ENCODE results near the gene ARHGEF28. TPM values are rescaled to one million over a fixed set of nuclear protein-coding genes. Genes with fewer than 3 reads are reported as not detected.

The ARHGEF28 gene
- total and polyA plus RNA-seq, 4 experiments from 2014 or later: not detected

- no peak for DNase-seq
- Mint-ChIP-seq H3K9me3 (no peaks in the 10 kb centered on the region), H3K27ac (no peak overlapping the region), H3K27me3 (peaks cover 0 to 1% of the 10 kb centered on the region in 2 donors), H3K4me3 (no peak overlapping the region), H3K4me1 (no peaks in the 10 kb centered on the region), H3K36me3 (no peaks in the 10 kb centered on the region)
- Histone ChIP-seq H3K27ac (ENCODE audit: low read depth, low read length) (no peak overlapping the region), H3K4me1 (ENCODE audit: insufficient read depth, low read length) (no peaks in the 10 kb centered on the region), H3K4me3 (ENCODE audit: low read length in 2 of 2) (no peak overlapping the region), H3K27me3 (ENCODE audit: insufficient read depth, low read length) (no peaks in the 10 kb centered on the region), H3K36me3 (ENCODE audit: insufficient read depth, low read length) (no peaks in the 10 kb centered on the region), H3K9me3 (ENCODE audit: control insufficient read depth in 1 of 2, low read length in 2 of 2) (no peaks in the 10 kb centered on the region)
- CTCF ChIA-PET (ENCODE audit: partially characterized antibody): no interaction called here
- POLR2A ChIA-PET (ENCODE audit: partially characterized antibody): no interaction called here
- intact Hi-C loops (cut with micrococcal nuclease): no loop called here
These were observed 60.9 kb downstream of the ARHGEF28 start for GRCh38 chr5:73686912-73687311.

- no peak overlapping the region for H3K4me3 ChIP-seq (ENCODE audit: low read length in 2 of 2)
- Mint-ChIP-seq H3K4me3 (no peak overlapping the region), H3K36me3 (no peaks in the 10 kb centered on the region), H3K4me1 (no peaks in the 10 kb centered on the region), H3K27ac (no peak overlapping the region), H3K27me3 (peaks cover 0 to 1% of the 10 kb centered on the region in 2 donors), H3K9me3 (no peaks in the 10 kb centered on the region)
- ChIA-PET POLR2A (ENCODE audit: partially characterized antibody) (no interaction called here), CTCF (ENCODE audit: partially characterized antibody) (no interaction called here)
- intact Hi-C loops (cut with micrococcal nuclease): no loop called here
- no peak for DNase-seq
- H3K36me3 ChIP-seq (ENCODE audit: insufficient read depth, low read length): no peaks in the 10 kb centered on the region
- H3K27ac ChIP-seq (ENCODE audit: low read depth, low read length): no peak overlapping the region
- no peaks in the 10 kb centered on the region for H3K4me1 ChIP-seq (ENCODE audit: insufficient read depth, low read length)
- no peaks in the 10 kb centered on the region for H3K9me3 ChIP-seq (ENCODE audit: control insufficient read depth in 1 of 2, low read length in 2 of 2)
- H3K27me3 ChIP-seq (ENCODE audit: insufficient read depth, low read length): no peaks in the 10 kb centered on the region
These were observed 61.4 kb downstream of the ARHGEF28 start for GRCh38 chr5:73687357-73687756.

GRCh38 chr5:73690015-73690414, 64.0 kb downstream of the ARHGEF28 start:
- CTCF ChIA-PET (ENCODE audit: partially characterized antibody): no interaction called here
- DNase-seq: no peak
- H3K4me1 Mint-ChIP-seq: peaks cover 0 to 12% (median 4%) of the 10 kb centered on the region in 4 donors
- H3K36me3 Mint-ChIP-seq: no peaks in the 10 kb centered on the region
- POLR2A ChIA-PET (ENCODE audit: partially characterized antibody): no interaction called here
- H3K27me3 Mint-ChIP-seq: peaks cover 0 to 6% of the 10 kb centered on the region in 2 donors
- H3K4me1 ChIP-seq (ENCODE audit: insufficient read depth, low read length): no peaks in the 10 kb centered on the region
- H3K9me3 ChIP-seq (ENCODE audit: control insufficient read depth in 1 of 2, low read length in 2 of 2): no peaks in the 10 kb centered on the region
- no peak overlapping the region for H3K27ac Mint-ChIP-seq
- H3K27me3 ChIP-seq (ENCODE audit: insufficient read depth, low read length): no peaks in the 10 kb centered on the region
- H3K4me3 ChIP-seq (ENCODE audit: low read length in 2 of 2): no peak overlapping the region
- H3K27ac ChIP-seq (ENCODE audit: low read depth, low read length): no peak overlapping the region
- no peaks in the 10 kb centered on the region for H3K9me3 Mint-ChIP-seq
- H3K36me3 ChIP-seq (ENCODE audit: insufficient read depth, low read length): no peaks in the 10 kb centered on the region
- H3K4me3 Mint-ChIP-seq: no peak overlapping the region
- intact Hi-C loops (cut with micrococcal nuclease): loop anchor here (5.0 kb wide), 1 partner anchor 98 kb away; no protein-coding TSS in a partner anchor

GRCh38 chr5:73691302-73692080, 65.5 kb downstream of the ARHGEF28 start:
- POLR2A ChIA-PET (ENCODE audit: partially characterized antibody): no interaction called here
- CTCF ChIA-PET (ENCODE audit: partially characterized antibody): interaction anchor here (1.0 kb wide), 1 partner anchor 99 kb away, joined by 5 read pairs; no protein-coding TSS in a partner anchor
- intact Hi-C loops (cut with micrococcal nuclease): loop anchor here (5.0 kb wide), 1 partner anchor 99 kb away; no protein-coding TSS in a partner anchor

DNA sequence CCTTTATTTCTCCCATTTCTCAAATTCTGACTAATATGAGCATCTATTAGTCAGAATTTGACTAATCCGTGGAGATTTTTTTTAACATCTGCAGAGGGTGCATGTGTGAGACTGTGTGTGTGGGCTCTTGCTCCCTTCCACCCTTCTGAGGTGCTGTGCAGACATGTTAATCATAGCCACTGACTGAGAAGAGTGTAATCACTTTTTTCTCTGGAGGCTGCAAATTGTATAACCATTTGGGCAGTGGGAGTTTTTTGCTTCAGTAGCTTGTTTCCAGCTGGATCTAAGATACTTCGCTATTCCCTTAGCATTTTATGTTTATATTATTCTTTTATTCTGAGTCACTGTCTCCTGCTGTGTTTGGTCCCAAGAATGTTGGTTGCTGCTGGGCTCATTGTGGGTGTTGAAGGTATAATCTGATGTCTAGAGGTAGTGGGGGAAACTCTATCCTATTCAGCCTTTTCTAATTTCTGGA, 66.2 kb downstream of the ARHGEF28 start:
- Histone ChIP-seq H3K4me1 (ENCODE audit: insufficient read depth, low read length) (no peaks in the 10 kb centered on the region), H3K27me3 (ENCODE audit: insufficient read depth, low read length) (no peaks in the 10 kb centered on the region), H3K9me3 (ENCODE audit: control insufficient read depth in 1 of 2, low read length in 2 of 2) (no peaks in the 10 kb centered on the region), H3K36me3 (ENCODE audit: insufficient read depth, low read length) (no peaks in the 10 kb centered on the region), H3K4me3 (ENCODE audit: low read length in 2 of 2) (no peak overlapping the region), H3K27ac (ENCODE audit: low read depth, low read length) (no peak overlapping the region)
- H3K27ac Mint-ChIP-seq: no peak overlapping the region
- CTCF ChIA-PET (ENCODE audit: partially characterized antibody): interaction anchor here (2.2 kb wide), 1 partner anchor 101 kb away, joined by 12 read pairs; no protein-coding TSS in a partner anchor
- H3K4me1 Mint-ChIP-seq: peaks cover 0 to 12% (median 5%) of the 10 kb centered on the region in 4 donors
- no peak overlapping the region for H3K4me3 Mint-ChIP-seq
- intact Hi-C loops (cut with micrococcal nuclease): loop anchor here (5.0 kb wide), 1 partner anchor 100 kb away; no protein-coding TSS in a partner anchor
- H3K9me3 Mint-ChIP-seq: peaks cover 0 to 3% (median 0%) of the 10 kb centered on the region in 8 donors
- H3K27me3 Mint-ChIP-seq: peaks cover 2 to 6% of the 10 kb centered on the region in 2 donors
- H3K36me3 Mint-ChIP-seq: no peaks in the 10 kb centered on the region
- POLR2A ChIA-PET (ENCODE audit: partially characterized antibody): no interaction called here
- no peak for DNase-seq

More at GRCh38 chr5:73691302-73692080, 65.5 kb downstream of the ARHGEF28 start:
- H3K27me3 Mint-ChIP-seq: peaks cover 2 to 6% of the 10 kb centered on the region in 2 donors
- H3K4me1 Mint-ChIP-seq: peaks cover 0 to 12% (median 5%) of the 10 kb centered on the region in 4 donors
- H3K36me3 Mint-ChIP-seq: no peaks in the 10 kb centered on the region
- Histone ChIP-seq H3K27ac (ENCODE audit: low read depth, low read length) (no peak overlapping the region), H3K9me3 (ENCODE audit: control insufficient read depth in 1 of 2, low read length in 2 of 2) (no peaks in the 10 kb centered on the region), H3K27me3 (ENCODE audit: insufficient read depth, low read length) (no peaks in the 10 kb centered on the region), H3K36me3 (ENCODE audit: insufficient read depth, low read length) (no peaks in the 10 kb centered on the region), H3K4me1 (ENCODE audit: insufficient read depth, low read length) (no peaks in the 10 kb centered on the region), H3K4me3 (ENCODE audit: low read length in 2 of 2) (no peak overlapping the region)
- H3K27ac Mint-ChIP-seq: no peak overlapping the region
- DNase-seq: no peak
- peaks cover 0 to 3% (median 0%) of the 10 kb centered on the region in 8 donors for H3K9me3 Mint-ChIP-seq
- no peak overlapping the region for H3K4me3 Mint-ChIP-seq

- Mint-ChIP-seq H3K4me1 (peaks cover 0 to 12% (median 5%) of the 10 kb centered on the region in 4 donors), H3K27me3 (peaks cover 2 to 6% of the 10 kb centered on the region in 2 donors), H3K36me3 (no peaks in the 10 kb centered on the region), H3K9me3 (peaks cover 0 to 3% (median 0%) of the 10 kb centered on the region in 8 donors), H3K4me3 (no peak overlapping the region), H3K27ac (no peak overlapping the region)
- Histone ChIP-seq H3K27ac (ENCODE audit: low read depth, low read length) (no peak overlapping the region), H3K27me3 (ENCODE audit: insufficient read depth, low read length) (no peaks in the 10 kb centered on the region), H3K4me1 (ENCODE audit: insufficient read depth, low read length) (no peaks in the 10 kb centered on the region), H3K4me3 (ENCODE audit: low read length in 2 of 2) (no peak overlapping the region), H3K9me3 (ENCODE audit: control insufficient read depth in 1 of 2, low read length in 2 of 2) (no peaks in the 10 kb centered on the region), H3K36me3 (ENCODE audit: insufficient read depth, low read length) (no peaks in the 10 kb centered on the region)
- no peak for DNase-seq
- CTCF ChIA-PET (ENCODE audit: partially characterized antibody): interaction anchor here (2.2 kb wide), 1 partner anchor 102 kb away, joined by 12 read pairs; no protein-coding TSS in a partner anchor
- intact Hi-C loops (cut with micrococcal nuclease): loop anchor here (5.0 kb wide), 1 partner anchor 101 kb away; no protein-coding TSS in a partner anchor
- POLR2A ChIA-PET (ENCODE audit: partially characterized antibody): no interaction called here
These were observed 67.0 kb downstream of the ARHGEF28 start for GRCh38 chr5:73692981-73693380.

DNA sequence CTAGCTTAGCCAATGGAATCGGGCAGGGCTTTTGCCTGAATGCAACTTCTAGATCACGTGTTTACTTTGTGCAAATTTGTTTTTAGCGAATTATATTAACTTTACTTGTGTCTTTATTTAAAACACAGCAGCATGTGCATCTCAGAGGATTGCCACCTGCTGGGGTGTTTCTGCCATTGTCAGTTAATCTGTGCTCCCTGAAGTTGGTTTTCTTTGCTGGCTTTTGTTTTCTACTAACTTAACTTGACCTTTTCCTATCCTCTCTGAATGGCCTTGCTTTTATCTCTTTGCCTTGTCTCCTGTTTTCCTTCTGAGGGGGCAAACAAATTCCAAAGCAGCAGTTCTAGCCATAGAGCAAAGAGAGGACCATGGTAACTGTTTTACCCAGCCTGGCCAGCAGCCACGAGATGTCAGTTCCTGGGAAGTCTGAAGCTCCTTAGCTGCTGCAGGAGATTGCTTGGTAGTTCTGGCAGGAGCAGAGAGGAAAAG, 67.6 kb downstream of the ARHGEF28 start:
- Histone ChIP-seq H3K9me3 (ENCODE audit: control insufficient read depth in 1 of 2, low read length in 2 of 2) (no peaks in the 10 kb centered on the region), H3K4me1 (ENCODE audit: insufficient read depth, low read length) (no peaks in the 10 kb centered on the region), H3K27ac (ENCODE audit: low read depth, low read length) (no peak overlapping the region), H3K27me3 (ENCODE audit: insufficient read depth, low read length) (no peaks in the 10 kb centered on the region), H3K4me3 (ENCODE audit: low read length in 2 of 2) (no peak overlapping the region), H3K36me3 (ENCODE audit: insufficient read depth, low read length) (no peaks in the 10 kb centered on the region)
- Mint-ChIP-seq H3K4me1 (peaks cover 0 to 12% (median 5%) of the 10 kb centered on the region in 4 donors), H3K9me3 (peaks cover 0 to 3% (median 0%) of the 10 kb centered on the region in 8 donors), H3K27ac (peak overlapping the region in 2 of 7 donors; percentile 24 to 26), H3K36me3 (no peaks in the 10 kb centered on the region), H3K4me3 (no peak overlapping the region), H3K27me3 (peaks cover 2 to 10% of the 10 kb centered on the region in 2 donors)
- no peak for DNase-seq
- CTCF ChIA-PET (ENCODE audit: partially characterized antibody): interaction anchor here (2.2 kb wide), 1 partner anchor 102 kb away, joined by 12 read pairs; no protein-coding TSS in a partner anchor
- POLR2A ChIA-PET (ENCODE audit: partially characterized antibody): no interaction called here
- intact Hi-C loops (cut with micrococcal nuclease): loop anchor here (5.0 kb wide), 1 partner anchor 101 kb away; no protein-coding TSS in a partner anchor

Data from CD4-positive, alpha-beta memory T cell (primary cell).